ENCODE data around the gene UBASH3B.
A peak's percentile ranks its signal among the peaks of the same experiment; 100 is the strongest.
"Not testable (repeated sequence)": the region's sequence is repeated elsewhere in the genome, so short reads cannot be mapped to it uniquely, and the experiment has no call there.

UBASH3B gene

DNA sequence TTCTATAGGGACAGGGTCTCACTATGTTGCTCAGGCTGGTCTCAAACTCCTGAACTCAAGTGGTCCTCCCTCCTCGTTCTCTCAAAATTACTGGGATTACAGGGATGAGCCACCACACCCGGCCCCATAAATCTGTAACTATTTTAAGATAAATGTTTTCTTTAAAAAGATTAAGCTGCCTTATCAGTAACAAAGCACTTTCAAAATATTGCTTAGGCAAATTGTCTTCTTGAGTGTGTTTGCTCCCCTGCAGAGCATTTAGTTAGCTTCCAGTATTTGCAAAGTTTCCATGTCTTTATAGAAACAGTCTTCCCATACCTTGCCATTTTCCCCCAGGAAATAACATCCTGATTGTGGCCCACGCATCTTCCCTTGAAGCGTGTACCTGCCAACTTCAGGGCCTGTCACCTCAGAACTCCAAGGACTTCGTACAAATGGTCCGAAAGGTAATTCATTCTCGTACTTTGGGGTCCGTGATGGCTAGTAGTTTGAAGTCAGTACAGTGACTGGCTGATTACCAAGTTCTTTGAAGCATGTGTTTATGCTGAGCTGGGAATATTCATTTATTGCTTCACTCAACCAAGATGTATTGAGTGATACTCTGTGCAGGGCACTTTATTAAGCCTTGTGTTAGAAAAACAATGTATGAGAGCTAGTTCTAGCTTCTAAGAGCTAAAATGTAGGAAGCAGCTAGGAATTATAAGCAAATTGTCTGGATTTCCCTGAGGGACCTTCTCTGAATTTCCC lies 152.4 kb downstream of the UBASH3B start:
- DNase-seq (ENCODE audit: low read depth in 2 of 3, low spot score in 2 of 3): no peak

DNA sequence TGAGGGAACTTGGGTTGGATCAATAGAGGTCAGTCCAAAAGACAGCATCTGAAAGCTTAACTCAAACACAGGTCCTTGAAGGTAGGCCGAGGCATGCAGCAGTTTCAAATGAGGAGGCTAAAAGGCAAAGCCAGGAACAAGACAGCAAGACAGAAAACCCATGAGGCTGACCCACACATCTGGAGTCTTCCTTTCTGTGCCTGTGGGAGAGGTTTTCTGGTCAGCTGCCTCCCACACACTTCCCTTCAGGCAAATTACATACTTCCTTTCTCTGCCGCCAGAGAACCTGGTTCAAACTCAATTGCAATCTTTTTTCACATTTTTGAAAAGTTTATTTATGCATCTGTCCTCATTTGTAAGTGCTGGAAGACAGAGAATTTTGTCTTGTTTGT lies 153.0 kb downstream of the UBASH3B start:
- DNase-seq (ENCODE audit: low read depth in 2 of 3, low spot score in 2 of 3): peak in 1 of 3 experiments; percentile 13

DNA sequence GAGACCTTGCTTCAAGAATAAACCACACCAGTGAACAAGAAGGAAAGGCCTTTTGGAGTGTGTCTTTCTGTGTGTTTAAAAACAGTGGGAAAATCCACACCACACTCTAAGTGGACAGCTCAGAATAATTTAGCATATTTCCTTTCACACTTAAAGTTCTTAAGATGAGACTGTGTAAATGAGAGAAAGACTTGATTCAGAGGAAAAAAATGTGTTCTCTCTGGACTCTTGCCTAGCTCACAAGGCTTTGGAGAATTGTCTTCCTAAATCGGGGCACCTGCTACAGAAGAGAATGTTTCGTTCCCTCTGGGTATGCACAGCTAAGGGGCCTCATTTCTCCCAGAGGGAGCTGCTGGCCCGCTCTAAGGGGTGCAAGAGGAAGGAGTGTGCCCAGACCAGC lies 154.3 kb downstream of the UBASH3B start:
- no peak for DNase-seq (ENCODE audit: low read depth in 2 of 3, low spot score in 2 of 3)

DNA sequence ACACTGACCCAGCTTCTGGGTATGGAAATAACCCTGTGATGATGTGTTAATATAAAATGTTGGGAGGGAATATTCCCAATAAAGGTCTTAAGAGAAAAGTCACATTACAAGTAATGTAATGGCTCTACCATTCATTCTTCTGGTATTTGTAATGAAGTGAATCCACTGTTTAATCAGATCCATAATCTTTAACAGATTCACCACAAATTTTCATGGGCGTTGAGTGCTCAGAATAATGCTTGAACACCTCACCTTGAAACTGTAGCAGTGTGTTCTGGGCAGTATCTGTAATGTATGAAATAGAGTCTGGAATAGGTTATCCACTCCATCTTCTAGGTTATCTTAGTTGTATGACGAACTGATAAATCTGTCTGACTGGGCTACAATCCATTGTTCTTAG lies 156.2 kb downstream of the UBASH3B start:
- no peak for DNase-seq (ENCODE audit: low read depth in 2 of 3, low spot score in 2 of 3)

DNA sequence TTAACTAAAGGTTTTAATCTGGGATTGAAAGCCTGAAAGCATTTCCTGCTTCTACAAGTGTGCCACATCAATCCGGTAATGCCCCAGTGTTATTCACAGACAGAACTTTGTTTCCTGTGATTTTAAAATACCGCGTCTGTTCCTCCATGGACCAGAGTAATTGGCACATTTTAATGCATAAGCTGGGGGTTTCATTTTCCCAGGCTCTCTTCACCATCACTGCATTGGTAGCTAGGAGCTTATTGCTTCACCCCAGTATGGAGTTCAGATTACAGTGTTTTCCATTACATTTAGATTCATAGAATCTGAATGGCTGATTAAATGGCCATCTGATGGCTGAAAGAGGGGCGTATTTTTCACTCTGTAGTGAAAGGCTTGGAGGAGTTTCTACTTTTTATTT lies 157.1 kb downstream of the UBASH3B start:
- DNase-seq (ENCODE audit: low read depth in 2 of 3, low spot score in 2 of 3): no peak

DNA sequence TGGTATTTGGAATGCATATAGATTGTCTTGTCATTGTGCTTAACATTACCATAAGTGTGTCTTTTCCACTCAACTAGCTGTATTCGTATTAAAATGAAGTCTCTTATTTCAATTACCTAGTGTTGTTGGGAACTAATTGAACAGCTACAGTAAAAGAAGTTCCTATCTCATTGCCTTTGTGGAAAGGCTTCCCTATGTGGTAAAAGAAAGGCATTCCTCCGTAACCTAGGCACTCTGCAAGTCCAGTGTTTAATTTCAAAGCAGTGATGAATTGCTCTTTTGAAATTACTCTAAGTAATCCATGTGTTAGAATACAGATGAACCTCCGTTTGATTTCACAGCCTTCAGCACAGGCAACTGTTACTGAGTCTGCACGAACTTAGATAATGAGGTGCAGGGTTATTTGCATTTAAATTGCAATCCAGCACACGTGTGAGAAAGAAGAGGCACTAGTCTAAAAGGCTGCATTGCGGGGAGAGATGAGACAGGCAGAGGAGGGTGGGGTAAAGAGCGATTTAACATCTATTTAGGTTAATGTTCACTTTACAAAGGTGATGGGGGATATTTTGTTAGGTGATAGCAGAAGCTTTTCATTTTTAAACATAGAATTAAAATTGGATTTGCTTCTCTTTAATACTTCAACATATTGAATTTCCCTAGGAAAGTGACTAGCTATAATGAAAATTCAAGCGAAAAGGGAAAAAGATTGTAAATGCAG lies 157.8 kb downstream of the UBASH3B start:
- DNase-seq (ENCODE audit: low read depth in 2 of 3, low spot score in 2 of 3): no peak

DNA sequence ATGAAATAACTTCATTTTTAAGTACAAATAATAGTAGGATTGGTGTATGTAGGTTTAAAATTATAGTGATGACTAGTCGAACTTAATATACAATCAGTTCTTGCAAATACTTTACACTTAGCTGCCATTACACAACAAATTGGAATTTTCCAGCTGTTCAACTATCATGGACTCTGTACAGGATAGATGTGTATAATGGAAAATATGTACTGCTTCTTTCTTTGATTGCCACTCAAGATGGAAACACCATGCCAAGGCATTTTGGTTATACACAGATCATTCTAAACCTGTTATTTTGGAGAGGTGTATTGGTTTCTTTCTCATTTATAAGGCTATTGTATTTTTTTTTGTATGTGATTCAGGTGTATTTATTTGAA lies 158.4 kb downstream of the UBASH3B start:
- DNase-seq (ENCODE audit: low read depth in 2 of 3, low spot score in 2 of 3): no peak

DNA sequence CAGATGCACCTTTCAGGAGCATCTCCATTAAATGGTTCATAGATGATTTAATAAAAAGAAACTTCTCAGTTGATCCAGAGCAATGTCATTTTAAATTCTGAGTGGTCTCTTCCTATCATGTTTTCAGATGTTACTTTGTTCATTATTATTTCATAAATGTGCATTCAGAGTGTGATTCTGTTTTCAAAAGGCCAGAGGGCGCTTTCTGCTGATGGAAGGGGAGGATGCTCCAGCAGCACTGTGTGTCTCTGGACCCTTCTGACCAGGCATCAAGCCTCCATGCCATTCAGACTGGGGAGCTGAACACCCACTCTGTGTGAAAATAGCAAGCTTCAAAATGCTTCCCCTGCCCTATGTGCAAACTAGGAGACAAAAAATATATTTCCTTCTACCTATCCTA lies 158.9 kb downstream of the UBASH3B start:
- DNase-seq (ENCODE audit: low read depth in 2 of 3, low spot score in 2 of 3): no peak

DNA sequence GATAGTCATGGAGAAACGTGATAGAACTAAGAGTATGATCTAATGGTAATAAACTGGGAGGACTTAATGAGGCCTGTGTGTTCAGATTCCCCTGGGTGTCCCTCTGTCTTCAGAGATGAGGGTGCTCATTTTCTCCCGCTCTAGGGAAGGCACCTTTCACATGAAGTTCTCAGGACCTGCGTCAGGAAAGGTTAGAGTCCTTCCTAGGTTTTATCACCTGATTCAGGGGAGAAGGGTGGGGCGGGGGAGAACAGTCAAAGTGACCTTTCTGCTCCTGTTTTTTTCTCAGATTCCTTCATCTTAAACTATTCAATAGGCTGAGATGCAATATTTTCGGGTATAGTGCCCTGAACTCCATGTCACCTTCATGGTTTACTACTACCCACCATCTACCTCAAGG lies 160.4 kb downstream of the UBASH3B start:
- no peak for DNase-seq (ENCODE audit: low read depth in 2 of 3, low spot score in 2 of 3)

DNA sequence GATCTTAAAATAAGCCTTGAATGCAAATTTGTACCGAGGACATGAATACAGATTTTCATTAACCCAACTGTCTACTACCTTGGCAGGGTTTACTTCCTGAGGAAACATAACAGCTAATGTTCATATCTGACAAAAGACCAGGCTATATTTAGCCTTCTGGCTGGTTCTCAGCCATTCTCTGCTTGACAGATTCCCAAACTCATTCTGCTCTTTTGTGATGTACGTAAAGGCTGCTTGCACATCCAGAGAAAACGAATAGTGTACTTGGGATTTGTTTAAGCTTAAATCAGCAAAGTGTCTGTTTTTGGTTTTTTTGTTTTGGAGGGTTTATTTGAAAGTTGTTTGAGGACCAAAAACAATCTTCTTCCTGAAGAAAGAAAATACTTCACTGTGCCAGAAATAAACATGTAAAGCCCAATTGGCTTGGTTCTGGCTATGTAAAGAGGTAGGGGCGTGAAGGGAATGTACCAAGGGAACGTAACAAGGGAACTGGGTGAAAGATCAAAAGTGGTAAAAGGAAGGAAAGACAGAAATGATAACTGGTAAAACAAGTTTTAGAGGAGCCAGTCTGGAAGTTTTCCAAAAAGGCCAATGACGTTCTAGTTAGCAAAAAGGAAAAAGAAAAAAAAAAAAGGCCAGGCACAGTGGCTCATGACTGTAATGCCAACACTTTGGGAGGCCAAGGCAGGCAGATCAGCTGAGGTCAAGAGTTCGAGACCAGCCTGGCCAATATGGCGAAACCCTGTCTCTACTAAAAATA lies 161.4 kb downstream of the UBASH3B start:
- DNase-seq (ENCODE audit: low read depth in 2 of 3, low spot score in 2 of 3): no peak

DNA sequence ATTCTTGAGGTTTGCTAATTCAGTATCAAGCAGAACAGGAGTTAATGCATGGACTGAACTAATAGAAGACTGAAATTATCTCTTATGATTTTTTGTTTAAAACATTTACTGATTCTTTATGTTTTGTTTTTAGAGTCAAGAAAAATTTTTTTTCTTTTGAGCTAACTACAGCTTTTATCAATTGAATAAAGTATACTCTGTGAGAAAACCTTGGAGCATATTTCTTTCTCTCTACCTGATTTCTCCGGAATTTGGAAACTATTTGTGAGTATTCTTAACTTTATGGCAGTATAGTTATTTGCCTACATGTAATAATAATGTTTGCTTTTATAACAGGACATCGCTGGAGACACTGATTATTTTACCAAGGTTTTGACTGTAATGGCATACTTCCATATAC lies 164.6 kb downstream of the UBASH3B start:
- no peak for DNase-seq (ENCODE audit: low read depth in 2 of 3, low spot score in 2 of 3)

DNA sequence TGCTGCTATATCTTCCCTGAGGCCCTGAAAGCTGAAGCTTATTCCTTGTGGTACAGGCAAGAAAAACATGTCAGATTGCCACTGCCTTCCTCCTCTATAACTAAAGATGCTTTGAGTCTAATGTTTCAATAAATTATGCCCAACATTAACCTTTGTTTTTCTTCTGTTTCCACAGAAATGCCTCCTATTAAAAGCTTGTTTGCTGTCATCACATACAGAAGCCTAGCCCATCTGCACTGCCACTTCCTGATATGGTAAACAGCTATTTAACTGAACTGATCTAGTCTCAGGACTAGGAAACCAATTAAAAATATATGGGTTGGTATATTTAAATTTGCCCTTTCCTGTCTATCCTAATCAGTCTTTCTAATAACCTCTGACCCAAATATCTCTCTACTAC lies 165.6 kb downstream of the UBASH3B start:
- no peak for DNase-seq (ENCODE audit: low read depth in 2 of 3, low spot score in 2 of 3)

DNA sequence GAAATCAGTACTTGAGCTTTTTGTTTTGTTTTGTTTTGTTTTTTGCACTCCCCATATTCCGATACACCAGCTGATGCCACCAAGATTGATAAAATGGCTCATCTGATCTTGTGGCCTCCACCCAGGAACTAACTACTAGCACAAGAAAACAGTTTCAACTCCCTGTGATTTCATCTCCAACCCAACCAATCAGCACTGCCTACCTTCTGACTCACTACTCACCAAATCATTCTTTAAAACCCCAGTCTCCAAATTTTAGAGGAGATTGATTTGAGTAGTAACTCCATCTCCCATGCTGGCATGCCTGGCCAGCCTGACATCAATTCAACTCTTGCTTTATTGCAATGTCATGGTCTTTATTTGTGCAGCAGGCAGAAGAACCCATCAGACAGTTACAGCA lies 166.7 kb downstream of the UBASH3B start:
- DNase-seq (ENCODE audit: low read depth in 2 of 3, low spot score in 2 of 3): no peak

DNA sequence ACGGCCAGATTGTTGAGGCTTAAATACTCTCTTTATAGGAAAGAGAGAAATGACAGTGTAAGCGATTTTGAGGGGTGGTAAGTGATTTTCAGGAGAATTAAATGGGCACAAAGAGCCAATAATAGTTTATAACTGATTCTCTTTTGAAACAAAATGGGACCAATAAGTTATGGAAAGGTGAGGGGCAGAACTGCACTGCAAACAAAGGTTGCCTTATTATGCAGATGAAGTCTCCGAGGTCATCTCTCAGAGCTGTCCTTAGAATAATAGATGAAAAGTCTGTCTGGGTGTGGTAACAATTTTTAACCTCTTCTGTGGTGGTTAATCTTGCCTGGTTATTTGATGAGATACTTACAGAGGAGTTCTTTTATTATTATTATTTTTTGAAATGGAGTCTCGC lies 168.0 kb downstream of the UBASH3B start:
- no peak for DNase-seq (ENCODE audit: low read depth in 2 of 3, low spot score in 2 of 3)

DNA sequence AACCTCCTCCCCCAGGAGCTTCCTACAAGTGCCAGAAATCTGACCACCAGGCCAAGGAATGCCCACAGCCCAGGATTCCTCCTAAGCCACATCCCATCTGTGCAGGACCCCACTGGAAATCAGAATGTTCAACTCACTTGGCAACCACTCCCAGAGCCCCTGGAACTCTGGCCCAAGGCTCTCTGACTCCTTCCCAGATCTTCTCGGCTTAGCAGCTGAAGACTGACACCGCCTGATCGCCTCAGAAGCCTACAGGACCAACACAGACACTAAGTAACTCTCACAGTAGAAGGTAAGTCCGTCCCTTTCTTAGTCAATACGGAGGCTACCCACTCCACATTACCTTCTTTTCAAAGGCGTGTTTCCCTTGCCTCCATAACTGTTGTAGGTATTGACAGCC lies 173.8 kb downstream of the UBASH3B start:
- not testable (repeated sequence) for DNase-seq (ENCODE audit: low read depth in 2 of 3, low spot score in 2 of 3)

DNA sequence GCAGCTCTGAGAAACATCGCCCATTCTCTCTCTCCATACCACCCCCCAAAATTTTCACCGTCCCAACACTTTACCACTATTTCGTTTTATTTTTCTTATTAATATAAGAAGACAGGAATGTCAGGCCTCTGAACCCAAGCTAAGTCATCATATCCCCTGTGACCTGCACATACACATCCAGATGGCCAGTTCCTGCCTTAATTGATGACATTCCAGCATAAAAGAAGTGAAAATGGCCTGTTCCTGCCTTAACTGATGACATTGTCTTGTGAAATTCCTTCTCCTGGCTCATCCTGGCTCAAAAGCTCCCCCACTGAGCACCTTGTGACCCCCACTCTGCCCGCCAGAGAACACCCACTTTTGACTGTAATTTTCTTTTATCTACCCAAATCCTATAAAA lies 176.8 kb downstream of the UBASH3B start:
- DNase-seq (ENCODE audit: low read depth in 2 of 3, low spot score in 2 of 3): not testable (repeated sequence)

DNA sequence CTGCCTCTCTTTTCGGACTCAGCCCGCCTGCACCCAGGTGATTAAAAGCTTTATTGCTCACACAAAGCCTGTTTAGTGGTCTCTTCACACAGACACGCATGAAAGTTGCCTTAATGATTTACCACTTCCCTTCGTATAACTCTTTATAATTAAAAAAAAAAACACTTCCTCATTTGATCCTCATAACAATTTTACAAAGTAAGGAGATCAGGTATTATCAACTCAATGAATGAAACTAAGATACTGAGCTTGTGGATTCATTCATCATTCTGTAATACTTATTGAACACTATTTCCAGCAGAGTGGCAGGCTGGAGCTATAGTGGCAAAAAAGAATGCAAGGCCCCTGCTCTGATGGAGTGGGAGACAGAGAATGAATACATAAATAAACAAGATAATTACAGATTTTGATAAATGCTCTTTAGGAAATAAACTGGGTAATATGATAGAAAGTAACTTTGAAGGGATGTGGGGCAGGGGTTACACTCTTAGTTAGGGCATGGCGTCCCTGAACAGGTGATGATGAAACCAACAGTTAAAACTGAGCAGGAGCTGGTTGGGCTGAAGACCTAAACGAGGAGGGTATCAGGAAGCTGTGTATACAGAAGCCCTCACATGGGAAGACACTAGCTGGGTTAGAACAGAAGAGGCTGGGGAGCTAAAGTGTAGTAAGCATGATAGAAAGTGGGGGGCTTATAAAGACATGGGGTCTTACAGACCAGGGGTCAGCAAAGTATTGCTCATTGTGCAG lies 177.4 kb downstream of the UBASH3B start:
- no peak for DNase-seq (ENCODE audit: low read depth in 2 of 3, low spot score in 2 of 3)

DNA sequence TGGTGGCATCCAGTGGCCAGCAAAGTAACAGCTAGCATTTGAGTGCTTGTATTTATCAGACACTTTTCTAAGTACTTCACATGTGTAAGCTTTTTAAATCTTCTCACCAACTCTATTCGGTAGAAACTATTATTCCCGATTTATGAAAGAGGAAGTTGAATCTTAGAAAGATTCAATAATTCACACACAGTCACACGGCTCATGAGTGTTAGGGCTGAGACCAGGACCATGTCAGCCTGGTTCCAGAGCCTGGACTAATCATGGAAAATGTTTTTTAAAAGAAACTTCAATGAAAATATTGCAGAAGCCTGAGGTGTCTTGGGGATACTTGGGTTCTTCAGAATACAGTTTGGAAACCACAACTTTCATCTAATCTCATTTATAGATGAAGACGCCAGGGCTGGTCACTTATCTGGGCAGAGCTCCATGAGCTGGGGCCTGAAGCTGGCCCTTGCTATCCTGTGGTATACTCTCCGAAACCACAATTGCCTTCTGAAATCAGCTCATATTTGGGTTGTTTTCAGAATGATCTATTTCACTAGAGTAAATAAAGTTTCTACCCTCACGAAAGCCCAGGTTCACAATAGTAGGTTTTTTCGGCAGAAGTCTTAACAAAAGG lies 178.4 kb downstream of the UBASH3B start:
- no peak for DNase-seq (ENCODE audit: low read depth in 2 of 3, low spot score in 2 of 3)

DNA sequence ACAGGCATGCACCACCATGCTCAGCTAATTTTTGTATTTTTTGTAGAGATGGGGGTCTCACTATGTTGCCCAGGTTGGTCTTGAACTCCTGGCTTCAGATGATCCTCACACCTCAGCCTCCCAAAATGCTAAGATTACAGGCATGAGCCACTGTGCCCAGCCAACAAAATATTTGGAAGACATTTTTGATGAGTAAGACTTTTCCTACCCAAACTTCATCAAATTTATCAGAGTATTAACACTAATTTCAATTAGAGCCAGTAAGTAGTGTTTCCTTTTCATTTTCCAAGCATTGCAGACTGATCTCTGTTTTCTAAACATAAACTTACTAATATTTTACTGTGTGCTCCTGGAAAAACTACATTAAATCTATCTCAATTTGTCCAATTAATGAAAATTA lies 181.4 kb downstream of the UBASH3B start:
- no peak for DNase-seq (ENCODE audit: low read depth in 2 of 3, low spot score in 2 of 3)

DNA sequence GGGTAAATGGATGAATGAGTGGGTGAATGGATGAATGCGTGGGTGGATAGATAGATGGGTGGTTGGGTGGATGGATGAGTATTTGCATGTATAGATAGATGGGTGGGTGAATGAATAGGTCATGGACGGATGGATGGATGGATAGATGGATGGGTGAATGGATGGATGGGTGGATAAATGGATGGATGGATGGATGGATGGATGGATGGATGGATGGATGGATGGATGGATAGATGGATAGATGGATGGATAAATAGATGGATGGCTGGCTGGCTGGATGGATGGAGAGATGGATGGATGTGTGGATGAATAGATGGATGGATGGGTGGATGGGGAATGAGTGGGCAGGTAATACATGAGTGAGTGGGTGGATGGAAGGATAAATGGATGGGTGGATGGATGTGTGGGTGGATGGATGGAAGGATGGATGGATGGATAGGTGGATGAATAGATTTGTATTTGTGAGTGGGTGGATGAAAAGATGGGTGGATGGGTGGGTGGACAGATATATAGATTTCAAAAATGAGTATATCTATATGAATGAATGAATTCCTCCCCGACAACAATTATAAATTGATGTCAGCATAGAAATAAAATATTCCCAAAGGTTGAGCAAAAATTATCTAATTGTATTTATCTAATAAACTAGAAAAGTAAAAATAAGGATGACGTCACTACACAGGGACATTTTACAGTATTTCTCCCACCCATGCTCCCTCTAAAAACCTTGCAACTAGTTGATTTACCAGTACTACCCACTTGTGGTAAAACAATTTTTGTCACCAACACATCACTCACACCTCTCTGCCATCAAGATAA lies 182.2 kb downstream of the UBASH3B start:
- DNase-seq (ENCODE audit: low read depth in 2 of 3, low spot score in 2 of 3): no peak
